GM19328 (cell line): ENCODE data around the gene ERFL.

Experiments used
- ATAC-seq: cut with Tn5 transposase; IDR thresholded peaks from one replicate; pipeline ENCODE4 v1.9.1; 2021; ENCODE audit warnings: mild to moderate bottlenecking, moderate library complexity; ENCODE audit not compliant: unreplicated experiment

Gene ERFL

GRCh38 chr19:41861116-41861768, 67.0 kb downstream of the ERFL start:
- no peak for ATAC-seq

- ATAC-seq, result peak; percentile 17
These were observed 67.7 kb downstream of the ERFL start for GRCh38 chr19:41860419-41861115.

GRCh38 chr19:41859618-41860418, 68.4 kb downstream of the ERFL start, which contains the start of gene RPS19:
RPS19 (plus strand) TSS chr19:41860255; CDS start chr19:41860775, 520 bp downstream.
- peak; percentile 76 for ATAC-seq

GRCh38 chr19:41859213-41859617, 69.0 kb downstream of the ERFL start:
- ATAC-seq, result no peak
